GM19099 (cell line): ENCODE results near the gene OR2W3.

Experiments used
- POLR2A ChIP-seq: IDR thresholded peaks from 3 replicates; pipeline ENCODE4 v1.6.1; 2011; ENCODE audit warnings: low read depth; ENCODE audit not compliant: insufficient read length; ENCODE audit errors: extremely low read depth

Gene OR2W3

GRCh38 chr1:247906504-247907047 lies 11.2 kb downstream of the OR2W3 start:
- no peak for TF ChIP-seq POLR2A

DNA sequence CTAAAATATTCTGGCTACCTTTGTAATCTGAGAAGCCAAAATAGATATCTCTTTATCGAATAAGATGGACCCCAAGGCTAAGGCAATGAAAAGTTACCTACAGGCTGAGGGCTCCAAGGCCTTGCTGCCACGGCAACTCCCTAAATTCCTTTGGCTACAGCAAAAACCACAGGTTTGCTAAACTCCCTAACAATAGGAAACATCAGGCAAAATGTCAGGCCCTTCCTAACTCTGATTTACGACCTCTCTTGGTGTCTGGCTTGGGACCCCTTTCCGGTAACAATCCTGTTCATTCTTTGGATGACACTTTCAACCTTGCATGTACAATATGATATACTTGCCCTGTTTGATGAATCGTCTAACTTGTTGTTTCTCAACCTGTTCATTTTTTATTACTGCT lies 13.4 kb downstream of the OR2W3 start:
- no peak for TF ChIP-seq POLR2A

DNA sequence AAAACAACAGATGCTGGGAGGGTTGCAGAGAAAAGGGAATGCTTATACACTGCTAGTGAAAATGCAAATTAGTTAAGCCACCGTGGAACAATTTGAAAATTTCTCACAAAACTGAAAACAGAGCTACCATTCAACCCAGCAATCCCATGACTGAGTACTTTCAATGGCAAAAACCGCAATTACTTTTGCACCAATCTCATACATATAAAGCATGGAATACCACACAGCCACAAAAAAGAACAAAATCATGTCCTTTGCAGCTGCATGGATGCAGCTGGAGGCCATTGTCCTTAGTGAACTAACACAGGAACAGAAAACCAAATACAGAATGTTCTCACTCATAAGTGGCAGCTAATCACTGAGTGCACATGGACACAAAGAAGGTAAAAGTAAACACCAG lies 18.4 kb downstream of the OR2W3 start:
- no peak for TF ChIP-seq POLR2A

DNA sequence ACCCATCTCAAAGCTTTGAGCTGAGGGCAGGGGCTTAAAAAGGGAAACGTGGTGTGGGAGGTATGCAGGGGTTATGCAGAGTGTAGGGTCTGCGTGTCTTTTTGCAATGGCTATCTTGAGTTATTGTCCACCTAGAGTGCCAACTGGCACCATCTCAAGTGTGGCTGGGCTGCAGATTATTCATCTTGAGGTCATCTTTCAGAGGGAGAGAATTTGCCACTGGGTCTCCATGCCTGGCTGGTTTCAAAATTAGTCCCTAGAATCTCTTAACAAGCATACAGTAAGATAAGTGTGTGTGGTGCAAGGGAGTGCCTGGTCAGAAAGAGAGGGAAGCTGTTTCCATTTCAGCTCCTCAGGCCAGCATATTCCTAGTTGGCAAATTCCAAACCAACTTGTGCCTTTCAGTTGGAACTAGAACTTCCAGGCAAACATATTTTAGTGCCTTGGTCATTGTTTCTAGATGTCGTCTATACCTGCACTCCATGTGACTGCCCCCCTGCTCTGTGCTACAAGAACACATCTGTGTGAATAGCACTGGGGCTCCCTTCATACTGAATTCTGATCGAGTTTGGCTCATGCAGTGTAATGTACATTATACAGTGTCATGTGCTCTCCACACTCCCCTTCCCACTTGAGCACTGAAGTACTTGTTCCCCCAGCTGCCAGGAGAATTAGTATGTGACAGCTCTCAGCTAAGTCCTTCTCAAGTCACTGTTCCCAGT lies 19.7 kb downstream of the OR2W3 start:
- TF ChIP-seq POLR2A = no peak

GRCh38 chr1:247919952-247920351 lies 24.6 kb downstream of the OR2W3 start, which contains the start of gene OR2T8:
Gene OR2T8 (plus strand): TSS chr1:247920252. CDS start chr1:247921018, 766 bp downstream.
- TF ChIP-seq POLR2A = no peak

- TF ChIP-seq POLR2A = no peak
These were observed 28.6 kb downstream of the OR2W3 start for GRCh38 chr1:247923941-247924340.

DNA sequence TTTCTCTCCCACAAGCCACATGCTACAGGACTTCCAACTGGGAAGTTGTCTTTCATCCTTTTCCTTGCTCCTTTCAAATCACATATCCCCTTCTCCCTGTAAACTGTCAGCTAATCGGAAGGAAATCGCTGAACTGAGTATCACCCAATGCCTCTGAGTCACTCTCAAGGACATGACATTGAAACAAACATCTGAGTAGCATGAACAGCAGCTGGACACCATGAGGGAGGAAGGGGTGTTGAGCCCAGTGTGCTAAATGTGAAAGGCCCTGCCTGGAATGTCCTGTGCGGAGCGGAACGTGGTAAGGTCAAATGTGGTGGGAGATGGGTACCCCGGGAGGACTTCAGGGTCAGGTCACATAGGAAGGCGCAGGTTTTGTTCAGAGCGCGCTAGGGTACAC lies 29.5 kb downstream of the OR2W3 start, which contains the start of gene OR2AJ1:
Gene OR2AJ1, plus strand, starts transcription at position 22 of the 400 bp plus-strand sequence. CDS start 8,880 bp downstream, outside the sequence.
- TF ChIP-seq POLR2A = no peak

DNA sequence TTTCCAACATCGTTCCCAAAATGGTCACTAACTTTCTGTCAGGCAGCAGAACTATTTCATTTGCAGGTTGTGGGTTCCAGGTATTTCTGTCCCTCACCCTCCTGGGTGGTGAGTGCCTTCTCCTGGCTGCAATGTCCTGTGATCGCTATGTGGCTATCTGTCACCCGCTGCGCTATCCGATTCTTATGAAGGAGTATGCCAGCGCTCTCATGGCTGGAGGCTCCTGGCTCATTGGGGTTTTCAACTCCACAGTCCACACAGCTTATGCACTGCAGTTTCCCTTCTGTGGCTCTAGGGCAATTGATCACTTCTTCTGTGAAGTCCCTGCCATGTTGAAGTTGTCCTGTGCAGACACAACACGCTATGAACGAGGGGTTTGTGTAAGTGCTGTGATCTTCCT lies 38.6 kb downstream of the OR2W3 start:
- no peak for TF ChIP-seq POLR2A

DNA sequence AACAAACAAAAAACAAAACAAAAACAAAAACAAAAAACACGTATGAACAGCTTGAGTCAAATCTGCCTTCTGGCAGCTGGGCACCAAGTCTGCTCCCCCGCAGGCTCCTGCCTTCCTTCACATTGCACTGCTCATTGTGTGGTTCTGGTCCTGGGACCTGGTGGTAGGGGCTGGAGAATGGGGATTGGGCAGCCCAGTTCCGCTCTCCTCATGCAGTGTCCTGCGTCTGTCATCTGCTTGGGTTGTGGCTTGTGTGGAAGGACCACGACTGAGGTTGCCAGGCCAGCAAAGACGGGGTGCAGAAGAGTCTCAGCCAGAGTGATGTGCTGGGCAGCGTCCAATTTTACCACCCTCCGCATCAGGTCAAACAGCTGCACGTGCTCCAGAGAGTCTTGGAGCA lies 40.4 kb downstream of the OR2W3 start:
- no peak for TF ChIP-seq POLR2A

DNA sequence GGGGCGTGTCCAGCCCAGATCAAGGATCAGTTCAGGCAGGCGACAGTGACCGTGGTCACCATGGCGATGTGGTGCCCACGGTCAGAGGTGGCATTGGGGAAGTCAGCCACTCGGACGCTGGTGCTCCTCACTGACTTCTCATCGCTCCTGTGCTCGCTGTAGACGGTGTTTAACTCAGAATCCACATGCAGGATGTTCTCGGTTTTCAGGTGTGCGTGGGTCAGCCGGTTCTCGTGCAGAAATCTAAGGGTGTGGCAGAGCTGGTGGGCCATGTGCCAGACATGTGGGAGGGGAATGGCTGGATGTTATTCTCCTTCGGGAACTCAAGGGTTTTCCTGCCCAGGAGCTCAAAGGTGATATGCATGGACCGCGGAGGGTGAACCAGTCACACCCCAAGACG lies 41.0 kb downstream of the OR2W3 start:
- no peak for TF ChIP-seq POLR2A

DNA sequence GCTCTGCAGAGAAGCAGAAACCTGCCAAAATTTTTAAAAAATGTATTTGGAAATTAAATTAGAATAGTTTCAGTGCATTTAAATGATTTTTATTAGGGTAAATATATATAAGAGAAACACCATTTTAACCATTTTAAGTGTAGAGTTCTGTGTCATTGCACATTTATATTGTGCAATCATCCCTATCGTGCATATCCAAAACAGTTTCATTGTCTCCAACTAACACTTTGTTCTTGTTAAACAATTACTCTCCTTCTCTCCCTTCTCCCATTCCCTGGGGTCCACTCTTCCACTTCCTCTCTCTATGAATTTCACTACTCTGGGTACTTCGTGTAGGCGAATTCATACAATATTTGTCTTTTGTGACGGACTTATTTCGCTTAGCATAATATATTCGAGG lies 47.2 kb downstream of the OR2W3 start:
- TF ChIP-seq POLR2A = no peak
